ENCODE data around the gene L3MBTL2.

The L3MBTL2 gene

DNA sequence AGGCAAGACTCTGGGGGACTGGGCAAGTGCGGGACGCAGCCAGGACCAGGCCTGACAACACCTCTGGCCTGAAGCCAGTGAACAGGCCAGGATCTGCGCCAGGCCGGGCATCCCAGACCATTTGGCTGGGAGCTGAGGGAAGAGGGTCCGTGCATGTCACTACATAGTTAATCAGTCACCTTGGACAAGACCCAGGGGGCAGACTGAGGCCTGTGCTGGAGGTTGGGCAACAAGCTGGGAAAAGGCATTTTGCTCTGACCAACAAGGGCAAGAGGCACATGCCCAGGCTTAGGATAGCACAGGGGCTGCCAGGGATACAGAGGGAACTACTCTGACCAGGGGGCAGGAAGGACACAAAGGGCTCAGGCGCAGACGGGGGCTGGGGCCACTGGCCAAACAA is 42.6 kb downstream of the L3MBTL2 start:
- no peak for DNase-seq (ENCODE audit: low spot score)
- TF ChIP-seq, protein P1, sequence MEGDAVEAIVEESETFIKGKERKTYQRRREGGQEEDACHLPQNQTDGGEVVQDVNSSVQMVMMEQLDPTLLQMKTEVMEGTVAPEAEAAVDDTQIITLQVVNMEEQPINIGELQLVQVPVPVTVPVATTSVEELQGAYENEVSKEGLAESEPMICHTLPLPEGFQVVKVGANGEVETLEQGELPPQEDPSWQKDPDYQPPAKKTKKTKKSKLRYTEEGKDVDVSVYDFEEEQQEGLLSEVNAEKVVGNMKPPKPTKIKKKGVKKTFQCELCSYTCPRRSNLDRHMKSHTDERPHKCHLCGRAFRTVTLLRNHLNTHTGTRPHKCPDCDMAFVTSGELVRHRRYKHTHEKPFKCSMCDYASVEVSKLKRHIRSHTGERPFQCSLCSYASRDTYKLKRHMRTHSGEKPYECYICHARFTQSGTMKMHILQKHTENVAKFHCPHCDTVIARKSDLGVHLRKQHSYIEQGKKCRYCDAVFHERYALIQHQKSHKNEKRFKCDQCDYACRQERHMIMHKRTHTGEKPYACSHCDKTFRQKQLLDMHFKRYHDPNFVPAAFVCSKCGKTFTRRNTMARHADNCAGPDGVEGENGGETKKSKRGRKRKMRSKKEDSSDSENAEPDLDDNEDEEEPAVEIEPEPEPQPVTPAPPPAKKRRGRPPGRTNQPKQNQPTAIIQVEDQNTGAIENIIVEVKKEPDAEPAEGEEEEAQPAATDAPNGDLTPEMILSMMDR (IDR thresholded peaks at IDR 0.05; ENCODE audit: borderline replicate concordance, control extremely low read depth, extremely low read depth, insufficient read depth, missing control alignments): no peak
- in situ Hi-C loops (cut with MboI; ENCODE audit: low sequenced_read_pairs, unreplicated experiment): no loop called here

DNA sequence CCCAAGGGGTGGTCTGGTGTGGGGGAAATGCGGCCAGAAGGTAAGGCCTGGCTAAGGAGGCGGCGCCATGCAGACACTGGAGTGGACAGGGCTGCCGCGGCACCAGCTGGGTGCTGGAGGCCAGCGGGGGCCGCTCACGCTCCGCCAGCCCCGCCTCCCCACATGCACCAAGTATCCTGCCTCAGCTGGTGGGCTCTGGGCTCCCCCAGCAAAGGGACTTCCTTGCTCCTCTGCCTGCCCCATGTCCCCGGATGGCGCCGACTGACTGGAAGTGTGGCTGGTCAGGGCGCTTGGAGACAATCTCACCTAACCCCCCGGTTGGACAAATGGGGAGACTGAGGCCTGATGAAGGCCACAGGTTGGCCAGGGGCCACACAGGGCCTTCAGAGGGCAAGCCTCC is 43.2 kb downstream of the L3MBTL2 start:
- TF ChIP-seq, protein P1 (IDR thresholded peaks at IDR 0.05; ENCODE audit: borderline replicate concordance, control extremely low read depth, extremely low read depth, insufficient read depth, missing control alignments): no peak
- DNase-seq (ENCODE audit: low spot score): no peak
- in situ Hi-C loops (cut with MboI; ENCODE audit: low sequenced_read_pairs, unreplicated experiment): no loop called here

DNA sequence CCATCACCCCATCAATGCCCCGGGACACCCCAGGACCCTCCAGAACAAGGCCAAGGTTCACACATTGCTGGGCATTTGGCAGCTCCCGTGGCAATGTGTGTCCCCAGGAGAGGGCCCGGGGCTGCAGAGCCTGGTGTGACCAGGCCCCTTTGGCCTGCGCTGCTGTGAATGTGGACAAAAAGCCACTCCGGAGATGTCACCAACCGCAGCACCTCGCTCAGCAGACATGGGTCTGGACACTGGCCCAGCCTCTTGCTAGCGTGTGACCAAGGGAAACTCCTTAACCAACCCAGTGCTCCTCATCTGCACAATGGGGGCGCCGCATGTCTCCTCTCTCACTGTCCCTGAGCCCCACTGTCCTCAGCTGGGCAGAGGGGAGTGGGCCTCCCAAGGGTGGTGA is 43.6 kb downstream of the L3MBTL2 start:
- in situ Hi-C loops (cut with MboI; ENCODE audit: low sequenced_read_pairs, unreplicated experiment): no loop called here
- TF ChIP-seq, protein P1 (IDR thresholded peaks at IDR 0.05; ENCODE audit: borderline replicate concordance, control extremely low read depth, extremely low read depth, insufficient read depth, missing control alignments): no peak
- DNase-seq (ENCODE audit: low spot score): no peak

DNA sequence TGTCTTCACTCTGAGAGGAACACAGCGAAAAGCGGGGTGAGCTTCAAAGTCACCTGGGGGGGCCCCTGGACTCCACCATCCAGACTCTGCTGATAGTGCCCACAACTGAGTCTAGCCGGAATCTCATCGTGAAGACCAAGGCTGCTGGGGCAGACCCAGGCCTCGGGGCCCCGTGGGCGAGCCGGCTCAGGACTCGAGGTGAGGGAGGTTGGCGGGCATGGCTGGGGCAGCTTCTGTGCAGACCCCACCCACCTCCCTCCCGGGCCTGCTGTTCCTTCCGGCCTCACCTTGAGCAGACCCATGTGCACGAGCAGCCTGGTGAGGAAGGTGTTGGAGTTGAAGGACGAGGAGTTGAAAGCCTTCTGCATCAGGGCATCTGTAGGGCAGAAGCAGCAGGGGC is 44.3 kb downstream of the L3MBTL2 start:
- in situ Hi-C loops (cut with MboI; ENCODE audit: low sequenced_read_pairs, unreplicated experiment): no loop called here
- TF ChIP-seq, protein P1 (IDR thresholded peaks at IDR 0.05; ENCODE audit: borderline replicate concordance, control extremely low read depth, extremely low read depth, insufficient read depth, missing control alignments): no peak
- DNase-seq (ENCODE audit: low spot score): no peak

DNA sequence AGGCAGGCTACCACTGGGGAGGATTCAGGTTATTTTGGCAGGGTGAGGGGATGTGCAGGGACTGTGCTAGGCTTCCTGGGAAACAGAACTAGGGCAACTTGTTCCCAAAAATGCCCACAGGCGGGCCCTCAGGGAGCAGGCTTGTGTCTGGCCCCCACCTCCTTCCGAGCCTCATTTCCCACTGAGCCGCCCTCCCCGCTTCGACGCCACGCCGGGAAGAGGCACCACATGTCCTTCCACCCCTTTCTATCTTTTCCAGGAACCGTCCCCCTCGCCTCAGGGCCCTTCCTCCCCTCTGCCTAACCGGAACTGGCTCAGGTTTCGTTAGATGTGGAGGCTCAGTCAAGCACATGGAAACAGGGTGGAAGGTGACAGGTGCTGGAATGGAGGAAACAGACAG is 45.0 kb downstream of the L3MBTL2 start:
- TF ChIP-seq, protein P1 (IDR thresholded peaks at IDR 0.05; ENCODE audit: borderline replicate concordance, control extremely low read depth, extremely low read depth, insufficient read depth, missing control alignments): no peak
- in situ Hi-C loops (cut with MboI; ENCODE audit: low sequenced_read_pairs, unreplicated experiment): no loop called here
- no peak for DNase-seq (ENCODE audit: low spot score)

DNA sequence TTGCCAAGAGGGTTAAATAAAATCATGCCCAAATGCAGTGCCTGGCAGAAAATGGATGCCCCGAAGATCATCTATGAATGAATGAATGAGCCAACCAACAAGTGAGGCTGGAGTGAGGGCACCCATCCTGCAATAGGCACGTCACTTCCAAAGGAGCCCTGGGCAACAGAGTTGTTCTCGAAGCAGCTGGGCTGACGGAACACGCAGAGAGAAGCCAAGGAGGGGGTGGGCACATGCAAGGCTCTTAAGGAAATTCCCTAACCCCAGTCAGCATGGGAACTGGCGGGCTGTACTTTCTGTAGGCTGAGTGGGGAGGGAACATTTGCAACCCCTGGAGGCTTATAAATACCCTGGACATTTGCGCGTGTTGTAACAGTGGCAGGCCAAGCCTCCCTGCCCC is 47.3 kb downstream of the L3MBTL2 start:
- TF ChIP-seq, protein P1 (IDR thresholded peaks at IDR 0.05; ENCODE audit: borderline replicate concordance, control extremely low read depth, extremely low read depth, insufficient read depth, missing control alignments): no peak
- in situ Hi-C loops (cut with MboI; ENCODE audit: low sequenced_read_pairs, unreplicated experiment): no loop called here
- DNase-seq (ENCODE audit: low spot score): no peak

DNA sequence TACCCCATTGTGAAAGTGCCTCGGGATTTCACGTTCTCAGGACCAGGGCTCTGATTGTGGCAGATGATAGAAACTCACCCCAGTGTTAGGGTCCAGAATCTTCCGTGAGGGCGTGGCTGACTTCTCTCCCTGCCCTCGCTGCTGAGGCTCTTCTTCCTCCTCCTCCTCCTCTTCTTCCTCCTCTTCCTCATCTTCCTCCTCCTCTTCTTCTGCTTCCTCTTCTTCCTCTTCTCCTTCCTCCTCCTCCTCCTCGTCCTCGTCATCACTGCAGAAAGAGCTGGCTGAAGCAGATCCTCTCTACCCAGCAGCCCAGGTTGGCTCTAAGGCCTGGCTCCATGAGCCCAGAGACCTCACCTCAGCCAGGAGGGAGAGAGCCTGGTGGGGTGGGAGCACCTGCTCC is 49.1 kb downstream of the L3MBTL2 start:
- TF ChIP-seq, protein P1 (IDR thresholded peaks at IDR 0.05; ENCODE audit: borderline replicate concordance, control extremely low read depth, extremely low read depth, insufficient read depth, missing control alignments): no peak
- no peak for DNase-seq (ENCODE audit: low spot score)
- in situ Hi-C loops (cut with MboI; ENCODE audit: low sequenced_read_pairs, unreplicated experiment): no loop called here
